WTC11 (cell line): Measurements from ENCODE around the gene HES5.

Experiments used
- SP1 ChIP-seq: sonication (generic); formaldehyde crosslinking; conservative IDR thresholded peaks from 2 replicates; pipeline ENCODE4 v1.8.1; 2022; ENCODE audit warnings: missing genetic modification reagents
- TF ChIP-seq, protein P1 (sequence below): fragments of 200-600 bp; IDR thresholded peaks from 2 replicates; pipeline ENCODE4 v1.8.0; 2022; ENCODE audit warnings: antibody characterized with exemption
- TF ChIP-seq, protein P2 (sequence below): sonication (generic); formaldehyde crosslinking; IDR thresholded peaks from 2 replicates; pipeline ENCODE4 v1.8.1; 2022; ENCODE audit warnings: mild to moderate bottlenecking, missing genetic modification reagents, moderate library complexity, borderline replicate concordance

DNA sequence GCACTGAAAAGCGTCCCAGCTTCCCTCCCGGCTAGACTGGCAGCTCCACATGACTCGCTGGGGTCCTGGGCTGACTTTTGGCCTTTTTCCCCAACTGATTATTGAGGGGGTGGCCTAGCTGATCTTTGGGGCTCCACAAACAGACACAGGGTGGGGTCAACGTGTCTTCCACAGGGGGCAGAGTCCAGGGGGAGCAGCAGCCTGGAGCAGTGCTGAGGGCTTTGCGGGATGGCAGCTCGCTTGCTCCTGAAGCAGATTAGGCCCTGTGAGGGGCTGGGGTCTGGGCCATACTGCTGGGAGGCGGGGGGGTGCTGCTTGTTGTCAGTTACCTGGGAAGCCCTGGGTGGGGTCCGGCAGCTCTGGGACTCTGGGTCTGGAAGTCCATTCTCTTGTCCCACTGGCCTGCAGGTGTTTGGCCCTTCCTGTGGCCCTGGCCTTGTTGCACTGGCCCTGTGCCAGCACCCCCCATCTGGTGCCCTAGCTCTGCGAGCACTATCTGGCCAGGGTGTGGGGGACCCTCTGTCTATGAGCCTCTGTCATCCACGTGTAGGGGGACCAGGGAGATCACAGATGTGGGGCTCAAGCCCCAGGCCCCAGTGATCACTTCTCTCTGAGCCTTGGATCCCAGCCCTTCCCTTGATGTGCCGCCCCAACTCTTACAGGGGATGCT, 12.3 kb upstream of the HES5 start:
- TF ChIP-seq, protein P1, sequence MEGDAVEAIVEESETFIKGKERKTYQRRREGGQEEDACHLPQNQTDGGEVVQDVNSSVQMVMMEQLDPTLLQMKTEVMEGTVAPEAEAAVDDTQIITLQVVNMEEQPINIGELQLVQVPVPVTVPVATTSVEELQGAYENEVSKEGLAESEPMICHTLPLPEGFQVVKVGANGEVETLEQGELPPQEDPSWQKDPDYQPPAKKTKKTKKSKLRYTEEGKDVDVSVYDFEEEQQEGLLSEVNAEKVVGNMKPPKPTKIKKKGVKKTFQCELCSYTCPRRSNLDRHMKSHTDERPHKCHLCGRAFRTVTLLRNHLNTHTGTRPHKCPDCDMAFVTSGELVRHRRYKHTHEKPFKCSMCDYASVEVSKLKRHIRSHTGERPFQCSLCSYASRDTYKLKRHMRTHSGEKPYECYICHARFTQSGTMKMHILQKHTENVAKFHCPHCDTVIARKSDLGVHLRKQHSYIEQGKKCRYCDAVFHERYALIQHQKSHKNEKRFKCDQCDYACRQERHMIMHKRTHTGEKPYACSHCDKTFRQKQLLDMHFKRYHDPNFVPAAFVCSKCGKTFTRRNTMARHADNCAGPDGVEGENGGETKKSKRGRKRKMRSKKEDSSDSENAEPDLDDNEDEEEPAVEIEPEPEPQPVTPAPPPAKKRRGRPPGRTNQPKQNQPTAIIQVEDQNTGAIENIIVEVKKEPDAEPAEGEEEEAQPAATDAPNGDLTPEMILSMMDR = no peak
- TF ChIP-seq, protein P2, sequence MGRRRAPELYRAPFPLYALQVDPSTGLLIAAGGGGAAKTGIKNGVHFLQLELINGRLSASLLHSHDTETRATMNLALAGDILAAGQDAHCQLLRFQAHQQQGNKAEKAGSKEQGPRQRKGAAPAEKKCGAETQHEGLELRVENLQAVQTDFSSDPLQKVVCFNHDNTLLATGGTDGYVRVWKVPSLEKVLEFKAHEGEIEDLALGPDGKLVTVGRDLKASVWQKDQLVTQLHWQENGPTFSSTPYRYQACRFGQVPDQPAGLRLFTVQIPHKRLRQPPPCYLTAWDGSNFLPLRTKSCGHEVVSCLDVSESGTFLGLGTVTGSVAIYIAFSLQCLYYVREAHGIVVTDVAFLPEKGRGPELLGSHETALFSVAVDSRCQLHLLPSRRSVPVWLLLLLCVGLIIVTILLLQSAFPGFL (CRISPR knock-in tag) = no peak
- no peak for TF ChIP-seq SP1
